HG03460 (cell line): ENCODE data around the gene NTPCR.
"Not testable (repeated sequence)": the region's sequence is repeated elsewhere in the genome, so short reads cannot be mapped to it uniquely, and the experiment has no call there.

Source experiments
- ATAC-seq: cut with Tn5 transposase; IDR thresholded peaks from one replicate; pipeline ENCODE4 v1.9.1; 2021; ENCODE audit not compliant: unreplicated experiment

Gene NTPCR

GRCh38 chr1:232950197-232951176 is at the start of gene NTPCR:
Gene NTPCR (plus strand): TSS chr1:232950611. CDS start chr1:232950711, 100 bp downstream.
- peak; percentile 80 for ATAC-seq

- no peak for ATAC-seq
These were observed 49.6 kb upstream of the NTPCR start for GRCh38 chr1:232900818-232901217.

GRCh38 chr1:232901255-232901654 is 49.2 kb upstream of the NTPCR start:
- no peak for ATAC-seq

GRCh38 chr1:232902774-232903350 is 47.5 kb upstream of the NTPCR start:
- no peak for ATAC-seq

GRCh38 chr1:232904131-232904530 is 46.3 kb upstream of the NTPCR start:
- ATAC-seq = no peak

GRCh38 chr1:232904566-232904965 is 45.8 kb upstream of the NTPCR start:
- no peak for ATAC-seq

GRCh38 chr1:232905331-232906034 is 44.9 kb upstream of the NTPCR start:
- no peak for ATAC-seq

- no peak for ATAC-seq
These were observed 44.0 kb upstream of the NTPCR start for GRCh38 chr1:232906441-232906840.

GRCh38 chr1:232908831-232909230 is 41.6 kb upstream of the NTPCR start:
- ATAC-seq = no peak

GRCh38 chr1:232909752-232910151 is 40.7 kb upstream of the NTPCR start:
- no peak for ATAC-seq

- no peak for ATAC-seq
These were observed 39.3 kb upstream of the NTPCR start for GRCh38 chr1:232911027-232911599.

GRCh38 chr1:232912845-232913580 is 37.4 kb upstream of the NTPCR start:
- ATAC-seq = no peak

GRCh38 chr1:232914271-232914670 is 36.1 kb upstream of the NTPCR start:
- not testable (repeated sequence) for ATAC-seq

- ATAC-seq = no peak
These were observed 35.2 kb upstream of the NTPCR start for GRCh38 chr1:232915212-232915611.

GRCh38 chr1:232917053-232917452 is 33.4 kb upstream of the NTPCR start:
- no peak for ATAC-seq

GRCh38 chr1:232921381-232921780 is 29.0 kb upstream of the NTPCR start:
- no peak for ATAC-seq

- no peak for ATAC-seq
These were observed 27.9 kb upstream of the NTPCR start for GRCh38 chr1:232922485-232922884.

GRCh38 chr1:232923739-232924386 is 26.5 kb upstream of the NTPCR start:
- peak; percentile 72 for ATAC-seq

GRCh38 chr1:232924874-232925273 is 25.5 kb upstream of the NTPCR start:
- ATAC-seq = no peak
